NOMO-1 (cell line): Measurements from ENCODE around the gene MISP.
"Not testable (repeated sequence)": the region's sequence is repeated elsewhere in the genome, so short reads cannot be mapped to it uniquely, and the experiment has no call there.

Experiments used
- DNase-seq, 2 experiments: peaks; one replicate each; lab custom pipeline; 2025; ENCODE audit not compliant: unreplicated experiment in 2 of 2; lab: John Stamatoyannopoulos, UW

The MISP gene

GRCh38 chr19:750640-751423 lies at the start of gene MISP:
TSS of gene MISP (plus strand) at chr19:751112. CDS start at chr19:756947, 5,835 bp downstream.
- no peak for DNase-seq

GRCh38 chr19:702847-703246 lies 48.1 kb upstream of the MISP start:
- not testable (repeated sequence) for DNase-seq

- no peak for DNase-seq
Measured at GRCh38 chr19:703329-703650, 47.6 kb upstream of the MISP start.

- DNase-seq: peak; percentile 95 to 98
Measured at GRCh38 chr19:703651-704446, 47.1 kb upstream of the MISP start.

- DNase-seq: no peak
Measured at GRCh38 chr19:704447-704741, 46.5 kb upstream of the MISP start.

- DNase-seq: peak in 1 of 2 experiments; percentile 20
Measured at GRCh38 chr19:708154-709143, 42.5 kb upstream of the MISP start, which contains the start of gene PALM. TSS of gene PALM (plus strand) at chr19:708935. CDS start at chr19:709147, 212 bp downstream.

- no peak for DNase-seq
Measured at GRCh38 chr19:709196-709964, 41.5 kb upstream of the MISP start.

- no peak for DNase-seq
Measured at GRCh38 chr19:709965-710571, 40.8 kb upstream of the MISP start.

GRCh38 chr19:710767-711166 lies 40.1 kb upstream of the MISP start:
- DNase-seq: no peak

GRCh38 chr19:711254-711653 lies 39.7 kb upstream of the MISP start:
- DNase-seq: no peak

GRCh38 chr19:715347-715746 lies 35.6 kb upstream of the MISP start:
- DNase-seq: no peak

GRCh38 chr19:718251-718951 lies 32.5 kb upstream of the MISP start:
- no peak for DNase-seq

- peak in 1 of 2 experiments; percentile 18 for DNase-seq
Measured at GRCh38 chr19:718991-719512, 31.9 kb upstream of the MISP start.

GRCh38 chr19:719636-720344 lies 31.1 kb upstream of the MISP start:
- DNase-seq: no peak

GRCh38 chr19:720345-721160 lies 30.4 kb upstream of the MISP start:
- no peak for DNase-seq

GRCh38 chr19:722553-723101 lies 28.3 kb upstream of the MISP start:
- DNase-seq: no peak

- no peak for DNase-seq
Measured at GRCh38 chr19:723247-723646, 27.7 kb upstream of the MISP start.
